ENCODE results near the gene MTRFR.

The MTRFR gene

GRCh38 chr12:123225443-123225842 is 7.8 kb upstream of the MTRFR start:
- H3K4me3 ChIP-seq (ENCODE audit: low read depth, low read length), result no peak overlapping the region
- TF ChIP-seq, protein P1, sequence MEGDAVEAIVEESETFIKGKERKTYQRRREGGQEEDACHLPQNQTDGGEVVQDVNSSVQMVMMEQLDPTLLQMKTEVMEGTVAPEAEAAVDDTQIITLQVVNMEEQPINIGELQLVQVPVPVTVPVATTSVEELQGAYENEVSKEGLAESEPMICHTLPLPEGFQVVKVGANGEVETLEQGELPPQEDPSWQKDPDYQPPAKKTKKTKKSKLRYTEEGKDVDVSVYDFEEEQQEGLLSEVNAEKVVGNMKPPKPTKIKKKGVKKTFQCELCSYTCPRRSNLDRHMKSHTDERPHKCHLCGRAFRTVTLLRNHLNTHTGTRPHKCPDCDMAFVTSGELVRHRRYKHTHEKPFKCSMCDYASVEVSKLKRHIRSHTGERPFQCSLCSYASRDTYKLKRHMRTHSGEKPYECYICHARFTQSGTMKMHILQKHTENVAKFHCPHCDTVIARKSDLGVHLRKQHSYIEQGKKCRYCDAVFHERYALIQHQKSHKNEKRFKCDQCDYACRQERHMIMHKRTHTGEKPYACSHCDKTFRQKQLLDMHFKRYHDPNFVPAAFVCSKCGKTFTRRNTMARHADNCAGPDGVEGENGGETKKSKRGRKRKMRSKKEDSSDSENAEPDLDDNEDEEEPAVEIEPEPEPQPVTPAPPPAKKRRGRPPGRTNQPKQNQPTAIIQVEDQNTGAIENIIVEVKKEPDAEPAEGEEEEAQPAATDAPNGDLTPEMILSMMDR (IDR thresholded peaks at IDR 0.05; ENCODE audit: low read depth, low read length), result no peak
- in situ Hi-C loops (cut with HindIII; ENCODE audit: low sequenced_read_pairs), result no loop called here
- DNase-seq (ENCODE audit: low read depth, low spot score), result no peak

GRCh38 chr12:123227581-123228258 is 5.5 kb upstream of the MTRFR start:
- DNase-seq (ENCODE audit: low read depth, low spot score), result no peak
- in situ Hi-C loops (cut with HindIII; ENCODE audit: low sequenced_read_pairs), result no loop called here
- H3K4me3 ChIP-seq (ENCODE audit: low read depth, low read length), result no peak overlapping the region
- TF ChIP-seq, protein P1 (IDR thresholded peaks at IDR 0.05; ENCODE audit: low read depth, low read length), result no peak

GRCh38 chr12:123229051-123229450 is 4.2 kb upstream of the MTRFR start:
- in situ Hi-C loops (cut with HindIII; ENCODE audit: low sequenced_read_pairs), result no loop called here
- no peak overlapping the region for H3K4me3 ChIP-seq (ENCODE audit: low read depth, low read length)
- no peak for DNase-seq (ENCODE audit: low read depth, low spot score)
- TF ChIP-seq, protein P1 (IDR thresholded peaks at IDR 0.05; ENCODE audit: low read depth, low read length), result no peak

- in situ Hi-C loops (cut with HindIII; ENCODE audit: low sequenced_read_pairs), result no loop called here
- DNase-seq (ENCODE audit: low read depth, low spot score), result no peak
- peak overlapping the region; percentile 79 for H3K4me3 ChIP-seq (ENCODE audit: low read depth, low read length)
- TF ChIP-seq, protein P1 (IDR thresholded peaks at IDR 0.05; ENCODE audit: low read depth, low read length), result no peak
These were observed 1.3 kb upstream of the MTRFR start for GRCh38 chr12:123231931-123232330.

DNA sequence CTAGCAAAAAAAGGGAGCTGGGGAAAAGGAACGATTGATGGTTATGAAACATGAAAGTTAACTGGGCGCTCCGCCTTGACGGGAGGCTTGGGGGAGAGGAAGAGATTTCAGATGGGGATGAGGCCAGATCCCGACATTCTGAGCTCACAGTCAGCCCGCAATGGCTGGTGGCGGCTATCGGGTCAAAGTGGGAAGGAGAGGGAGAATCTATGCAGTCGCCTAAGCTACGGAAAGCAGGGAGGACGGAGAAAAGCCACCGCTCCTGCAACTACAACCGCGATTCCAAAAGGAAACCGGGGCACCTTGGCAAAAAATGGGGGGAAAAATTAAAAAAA is 797 bp upstream of the MTRFR start:
- H3K4me3 ChIP-seq (ENCODE audit: low read depth, low read length), result peak overlapping the region; percentile 79
- no peak for DNase-seq (ENCODE audit: low read depth, low spot score)
- TF ChIP-seq, protein P1 (IDR thresholded peaks at IDR 0.05; ENCODE audit: low read depth, low read length), result no peak
- in situ Hi-C loops (cut with HindIII; ENCODE audit: low sequenced_read_pairs), result no loop called here

DNA sequence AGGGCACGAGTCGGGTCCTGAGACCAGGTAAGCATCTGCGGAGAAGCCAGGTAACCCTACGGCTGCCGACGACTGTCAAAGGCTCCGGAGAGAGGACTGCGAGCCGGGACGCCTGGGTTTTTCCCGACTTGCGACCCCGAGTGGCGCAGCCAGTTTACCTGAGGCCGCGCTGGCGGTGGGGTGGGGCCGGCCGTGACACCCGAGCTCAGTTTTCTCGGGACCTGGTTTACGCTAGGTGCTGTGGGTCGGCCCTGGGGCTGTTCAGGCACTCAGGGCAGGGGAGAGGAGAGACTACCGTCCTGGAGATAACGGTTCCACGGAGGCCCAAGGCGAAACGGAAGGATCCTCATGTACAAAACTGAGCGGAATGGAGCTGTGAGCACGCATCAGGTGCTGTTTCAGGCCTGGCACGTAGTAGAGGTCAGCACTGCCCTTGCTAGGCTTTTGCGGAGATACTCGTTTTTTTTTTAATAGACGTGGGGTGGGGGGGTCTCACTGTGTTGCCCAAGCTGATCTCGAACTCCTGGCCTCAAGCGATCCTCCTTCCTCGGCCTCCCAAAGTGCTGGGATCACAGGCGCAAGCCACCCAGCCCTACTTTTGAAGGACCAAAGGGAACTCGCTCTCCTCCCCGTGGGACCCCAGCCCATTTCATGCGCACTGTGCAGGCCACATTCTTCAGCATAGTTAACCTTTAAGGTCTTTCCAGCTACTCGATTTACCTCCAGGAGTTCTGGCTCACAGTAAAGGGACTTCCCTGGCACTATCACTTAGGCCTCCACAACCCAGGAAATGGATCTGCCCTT is 471 bp downstream of the MTRFR start:
- in situ Hi-C loops (cut with HindIII; ENCODE audit: low sequenced_read_pairs), result no loop called here
- DNase-seq (ENCODE audit: low read depth, low spot score), result no peak
- peak overlapping the region; percentile 87 for H3K4me3 ChIP-seq (ENCODE audit: low read depth, low read length)
- TF ChIP-seq, protein P1 (IDR thresholded peaks at IDR 0.05; ENCODE audit: low read depth, low read length), result no peak
